H9 (cell line): ENCODE measurements around the gene MGA. TPM values are rescaled to one million over a fixed set of nuclear protein-coding genes. Genes with fewer than 3 reads are reported as not detected.

Experiments
- DNase-seq: peaks from one replicate; pipeline ENCODE4 v3.0.0-alpha.2; 2017
- H2AFZ ChIP-seq: one replicate; pipeline ENCODE4 v1.6.1; 2013; ENCODE audit warnings: mild to moderate bottlenecking, low read length, control low read depth, moderate library complexity
- H2AK5ac ChIP-seq: 2 replicates; pipeline ENCODE4 v1.6.1; 2013; ENCODE audit warnings: low read length, control low read depth, mixed read lengths; ENCODE audit not compliant: insufficient read length
- H2BK120ac ChIP-seq: one replicate; pipeline ENCODE4 v1.6.1; 2013; ENCODE audit warnings: low read depth, mild to moderate bottlenecking, low read length, control low read depth, inconsistent platforms; ENCODE audit not compliant: poor library complexity, severe bottlenecking
- H2BK12ac ChIP-seq: 2 replicates; pipeline ENCODE4 v1.6.1; 2013; ENCODE audit warnings: low read length, control low read depth, mixed read lengths, low read depth; ENCODE audit not compliant: insufficient read length
- H2BK15ac ChIP-seq: 2 replicates; pipeline ENCODE4 v1.6.1; 2013; ENCODE audit warnings: low read depth, low read length, control low read depth
- H2BK20ac ChIP-seq: one replicate; pipeline ENCODE4 v1.6.1; 2013; ENCODE audit warnings: low read depth, mild to moderate bottlenecking, low read length, control low read depth, inconsistent platforms; ENCODE audit not compliant: poor library complexity, severe bottlenecking
- H2BK5ac ChIP-seq: 2 replicates; pipeline ENCODE4 v1.6.1; 2013; ENCODE audit warnings: low read length, control low read depth, mixed read lengths; ENCODE audit not compliant: insufficient read length
- H3K14ac ChIP-seq: 2 replicates; pipeline ENCODE4 v1.6.1; 2013; ENCODE audit warnings: low read length, control low read depth; ENCODE audit not compliant: insufficient read depth
- H3K18ac ChIP-seq: 2 replicates; pipeline ENCODE4 v1.6.1; 2013; ENCODE audit warnings: low read depth, mild to moderate bottlenecking, mixed read lengths, low read length, control low read depth; ENCODE audit not compliant: insufficient read length
- H3K23ac ChIP-seq: 2 replicates; pipeline ENCODE4 v1.6.1; 2013; ENCODE audit warnings: low read length, control low read depth, mixed read lengths, low read depth; ENCODE audit not compliant: insufficient read length
- H3K23me2 ChIP-seq: 2 replicates; pipeline ENCODE4 v1.6.1; 2013; ENCODE audit warnings: low read depth, mild to moderate bottlenecking, mixed read lengths, low read length, control low read depth; ENCODE audit not compliant: insufficient read length, poor library complexity, severe bottlenecking
- H3K27ac ChIP-seq: 2 replicates; pipeline ENCODE4 v1.5.1; 2013; ENCODE audit warnings: low read length, control low read depth, mixed read lengths, low read depth; ENCODE audit not compliant: insufficient read length
- H3K27me3 ChIP-seq: 2 replicates; pipeline ENCODE4 v1.6.1; 2013; ENCODE audit warnings: low read length, control low read depth, inconsistent platforms; ENCODE audit not compliant: insufficient read depth
- H3K4ac ChIP-seq: 2 replicates; pipeline ENCODE4 v1.6.1; 2013; ENCODE audit warnings: low read depth, mild to moderate bottlenecking, control low read depth, inconsistent platforms, low read length, moderate library complexity
- H3K4me1 ChIP-seq: 2 replicates; pipeline ENCODE4 v1.6.1; 2013; ENCODE audit warnings: low read length, control low read depth, inconsistent platforms; ENCODE audit not compliant: insufficient read depth
- H3K4me2 ChIP-seq: 2 replicates; pipeline ENCODE4 v1.6.1; 2013; ENCODE audit warnings: low read length, control low read depth, mixed read lengths; ENCODE audit not compliant: insufficient read length, insufficient read depth
- H3K56ac ChIP-seq: 2 replicates; pipeline ENCODE4 v1.6.1; 2013; ENCODE audit warnings: low read depth, mild to moderate bottlenecking, mixed read lengths, low read length, control low read depth; ENCODE audit not compliant: insufficient read length
- H3K79me1 ChIP-seq: 2 replicates; pipeline ENCODE4 v1.6.1; 2013; ENCODE audit warnings: low read depth, mild to moderate bottlenecking, moderate library complexity, low read length, control low read depth, inconsistent platforms; ENCODE audit not compliant: insufficient read depth, poor library complexity, severe bottlenecking
- H3K79me2 ChIP-seq: 2 replicates; pipeline ENCODE4 v1.6.1; 2013; ENCODE audit warnings: low read length, control low read depth, inconsistent platforms; ENCODE audit not compliant: insufficient read depth
- H3K9ac ChIP-seq: 2 replicates; pipeline ENCODE4 v1.6.1; 2013; ENCODE audit warnings: low read length, control low read depth, mixed read lengths; ENCODE audit not compliant: insufficient read length; ENCODE audit errors: extremely low read depth
- H3K9me3 ChIP-seq: one replicate; pipeline ENCODE4 v1.6.1; 2013; ENCODE audit warnings: low read depth, low read length, inconsistent platforms; ENCODE audit not compliant: control insufficient read depth
- H3T11ph ChIP-seq: one replicate; pipeline ENCODE4 v1.6.1; 2013; ENCODE audit warnings: mild to moderate bottlenecking, low read length, control low read depth, inconsistent platforms
- H4K20me1 ChIP-seq: one replicate; pipeline ENCODE4 v1.6.1; 2013; ENCODE audit not compliant: control insufficient read depth, insufficient read length, insufficient read depth
- H4K5ac ChIP-seq: 2 replicates; pipeline ENCODE4 v1.6.1; 2013; ENCODE audit warnings: low read depth, mild to moderate bottlenecking, mixed read lengths, low read length, control low read depth; ENCODE audit not compliant: insufficient read length
- H4K8ac ChIP-seq: replicated peaks from 2 replicates; pipeline ENCODE4 v1.6.1; 2013; ENCODE audit warnings: low read length, control low read depth, mixed read lengths, low read depth; ENCODE audit not compliant: insufficient read length
- H4K91ac ChIP-seq: 2 replicates; pipeline ENCODE4 v1.6.1; 2013; ENCODE audit warnings: low read depth, mild to moderate bottlenecking, moderate library complexity, mixed read lengths, low read length, control low read depth; ENCODE audit not compliant: insufficient read length
- H3K27ac Mint-ChIP-seq, 3 experiments: 2 replicates in 2 of 3; 3 replicates in 1 of 3; pipeline ENCODE4 v1.8.0; 2020 to 2021; ENCODE audit warnings: mixed read lengths in 3 of 3, mild to moderate bottlenecking in 1 of 3, moderate library complexity in 1 of 3
- H3K27me3 Mint-ChIP-seq: 2 replicates; pipeline ENCODE4 v1.8.0; 2021; ENCODE audit warnings: low read depth, mild to moderate bottlenecking, moderate library complexity, mixed read lengths
- H3K36me3 Mint-ChIP-seq, 3 experiments: 2 replicates in 2 of 3; 3 replicates in 1 of 3; pipeline ENCODE4 v1.8.0; 2020 to 2021; ENCODE audit warnings: low read depth in 3 of 3, mixed read lengths in 3 of 3; ENCODE audit not compliant: insufficient read depth in 1 of 3
- H3K4me1 Mint-ChIP-seq, 2 experiments: 2 replicates each; pipeline ENCODE4 v1.8.0; 2020; ENCODE audit warnings: mixed read lengths in 2 of 2
- H3K4me3 Mint-ChIP-seq, 2 experiments: 2 replicates in 1 of 2; 3 replicates in 1 of 2; pipeline ENCODE4 v1.8.0; 2020 to 2021; ENCODE audit warnings: mild to moderate bottlenecking in 2 of 2, mixed read lengths in 2 of 2, moderate library complexity in 1 of 2
- H3K9me3 Mint-ChIP-seq, 2 experiments: 2 replicates in 1 of 2; 3 replicates in 1 of 2; pipeline ENCODE4 v1.8.0; 2020; ENCODE audit warnings: mild to moderate bottlenecking in 2 of 2, mixed read lengths in 2 of 2, moderate library complexity in 1 of 2
- WGBS: extraction: QIAGEN DNeasy Blood & Tissue Kit; methylation state at CpG from one replicate; pipeline ENCODE4 v1.1.7; 2013; ENCODE audit warnings: missing lambda C conversion rate, low lambda C conversion rate, mixed read lengths; ENCODE audit not compliant: insufficient read length; ENCODE audit errors: extremely low coverage; 5-methylcytosine and 5-hydroxymethylcytosine counted together
- total RNA-seq: library from RNA; stranded (reverse); gene quantifications from 2 replicates; pipeline ENCODE4 v1.2.1, GENCODE V29; 2021
- TF ChIP-seq, protein P1 (sequence below): fragments of 200-600 bp; sonication (generic); conservative IDR thresholded peaks from 3 replicates; pipeline ENCODE4 v1.8.0; 2021; ENCODE audit warnings: antibody characterized with exemption, mild to moderate bottlenecking

MGA gene
- total RNA-seq, 1 experiment from 2014 or later: 62.7 TPM

DNA sequence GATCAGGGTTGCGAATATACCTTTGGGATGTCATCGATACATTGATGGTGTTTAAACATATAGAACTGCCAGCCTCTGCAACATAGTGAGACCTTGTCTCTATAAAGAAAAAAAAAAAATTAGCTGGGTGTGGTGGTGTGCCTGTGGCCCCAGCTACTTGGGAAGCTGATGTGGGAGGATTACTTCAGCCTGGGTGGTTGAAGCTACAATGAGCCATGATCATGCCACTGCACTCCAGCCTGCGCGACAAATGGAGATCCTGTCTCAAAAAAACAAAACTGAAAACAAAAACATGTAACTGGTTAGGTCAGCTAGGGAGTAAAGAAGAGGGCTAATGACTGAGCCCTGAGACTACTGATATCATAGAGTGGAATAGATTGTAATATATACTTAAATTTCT lies 30.7 kb upstream of the MGA start:
- DNase-seq: no peak
- no peaks in the 10 kb centered on the region for H4K20me1 ChIP-seq
- Mint-ChIP-seq H3K36me3 (no peaks in the 10 kb centered on the region), H3K27ac (peak overlapping the region in 1 of 3 experiments; percentile 38; a peak in 1 of 7 replicates), H3K4me1 (peaks cover 42% of the 10 kb centered on the region in 2 experiments), H3K9me3 (no peaks in the 10 kb centered on the region), H3K4me3 (no peak overlapping the region), H3K27me3 (peaks cover 2% of the 10 kb centered on the region; the same call in 1 of the 2 replicates)
- no peak overlapping the region for H3K18ac ChIP-seq
- no peak overlapping the region for H3T11ph ChIP-seq
- no CpG with 5 or more reads among the region's 4 CpGs for WGBS
- peak overlapping the region; percentile 33 for H3K4me2 ChIP-seq
- H3K9me3 ChIP-seq: no peaks in the 10 kb centered on the region
- no peak overlapping the region for H3K4ac ChIP-seq
- no peak overlapping the region for H2BK20ac ChIP-seq
- H2BK12ac ChIP-seq: no peak overlapping the region
- H2BK5ac ChIP-seq: no peak overlapping the region
- H3K23ac ChIP-seq: no peak overlapping the region
- no peak overlapping the region for H2BK120ac ChIP-seq
- no peak overlapping the region for H3K27ac ChIP-seq
- H3K4me1 ChIP-seq: peaks cover 8% of the 10 kb centered on the region; the same call in 1 of the 2 replicates
- no peak overlapping the region for H2AK5ac ChIP-seq
- H4K5ac ChIP-seq: no peak overlapping the region
- TF ChIP-seq, protein P1, sequence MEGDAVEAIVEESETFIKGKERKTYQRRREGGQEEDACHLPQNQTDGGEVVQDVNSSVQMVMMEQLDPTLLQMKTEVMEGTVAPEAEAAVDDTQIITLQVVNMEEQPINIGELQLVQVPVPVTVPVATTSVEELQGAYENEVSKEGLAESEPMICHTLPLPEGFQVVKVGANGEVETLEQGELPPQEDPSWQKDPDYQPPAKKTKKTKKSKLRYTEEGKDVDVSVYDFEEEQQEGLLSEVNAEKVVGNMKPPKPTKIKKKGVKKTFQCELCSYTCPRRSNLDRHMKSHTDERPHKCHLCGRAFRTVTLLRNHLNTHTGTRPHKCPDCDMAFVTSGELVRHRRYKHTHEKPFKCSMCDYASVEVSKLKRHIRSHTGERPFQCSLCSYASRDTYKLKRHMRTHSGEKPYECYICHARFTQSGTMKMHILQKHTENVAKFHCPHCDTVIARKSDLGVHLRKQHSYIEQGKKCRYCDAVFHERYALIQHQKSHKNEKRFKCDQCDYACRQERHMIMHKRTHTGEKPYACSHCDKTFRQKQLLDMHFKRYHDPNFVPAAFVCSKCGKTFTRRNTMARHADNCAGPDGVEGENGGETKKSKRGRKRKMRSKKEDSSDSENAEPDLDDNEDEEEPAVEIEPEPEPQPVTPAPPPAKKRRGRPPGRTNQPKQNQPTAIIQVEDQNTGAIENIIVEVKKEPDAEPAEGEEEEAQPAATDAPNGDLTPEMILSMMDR: no peak
- H3K79me1 ChIP-seq: no peaks in the 10 kb centered on the region
- H3K27me3 ChIP-seq: no peaks in the 10 kb centered on the region
- no peak overlapping the region for H4K8ac ChIP-seq
- no peak overlapping the region for H3K56ac ChIP-seq
- no peak overlapping the region for H4K91ac ChIP-seq
- H3K79me2 ChIP-seq: no peaks in the 10 kb centered on the region
- H2BK15ac ChIP-seq: no peak overlapping the region
- H3K14ac ChIP-seq: no peak overlapping the region
- no peak overlapping the region for H2AFZ ChIP-seq
- H3K9ac ChIP-seq: no peak overlapping the region
- no peaks in the 10 kb centered on the region for H3K23me2 ChIP-seq
